Limb (tissue), 2 donors: ENCODE results near the gene FAM43B.

Experiments
- DNase-seq, 2 donors: peaks; one replicate each; pipeline ENCODE4 v3.0.0-alpha.2; 2016; ENCODE audit errors: extremely low spot score in 2 of 2

FAM43B gene

DNA sequence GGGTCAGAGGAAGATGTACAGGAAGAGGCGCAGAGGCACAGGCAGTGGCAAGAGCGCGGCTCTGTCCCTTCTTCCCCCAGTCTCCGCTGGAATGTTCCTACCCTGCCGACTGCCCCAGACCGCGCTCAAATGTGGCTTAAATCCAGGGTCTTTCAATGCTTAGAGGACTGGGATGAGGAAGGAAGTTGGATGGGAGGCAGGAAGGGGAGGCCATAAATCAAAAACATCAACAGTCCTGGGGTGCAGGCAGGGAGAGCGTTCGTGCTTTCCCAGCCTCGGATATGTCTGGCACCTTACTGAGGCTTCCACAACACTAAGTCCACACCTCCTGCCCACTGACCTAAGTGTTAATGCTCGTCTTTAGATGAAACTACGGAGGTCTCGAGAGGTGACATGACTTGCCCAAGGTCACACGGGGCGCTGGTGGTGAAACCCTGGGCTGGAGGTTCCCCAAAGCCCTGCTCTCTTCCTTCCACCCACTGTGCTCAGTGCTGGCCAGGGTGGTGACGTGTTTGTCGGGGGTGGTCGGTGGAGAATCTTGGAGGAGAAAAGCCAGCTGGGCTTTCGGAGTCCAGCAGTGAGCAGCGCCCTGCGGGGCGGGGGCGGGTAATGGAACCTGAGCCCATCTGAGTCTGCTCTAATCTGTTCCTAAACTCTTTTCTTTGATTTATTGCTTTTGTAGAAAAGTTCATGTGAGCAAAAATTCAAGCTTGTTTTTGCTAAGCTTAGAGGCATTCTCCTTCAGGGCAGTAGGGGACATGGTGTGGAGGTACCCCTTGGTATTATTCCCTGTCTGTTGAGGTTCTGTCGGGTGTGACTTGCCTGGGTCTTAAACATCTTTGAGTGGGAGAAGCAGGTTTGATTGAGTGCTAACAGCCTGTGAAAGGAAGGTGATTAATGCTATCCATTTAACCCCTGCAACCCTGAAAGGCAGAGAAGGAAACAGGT, 37.2 kb downstream of the FAM43B start:
- DNase-seq: peak; percentile 15 to 69

DNA sequence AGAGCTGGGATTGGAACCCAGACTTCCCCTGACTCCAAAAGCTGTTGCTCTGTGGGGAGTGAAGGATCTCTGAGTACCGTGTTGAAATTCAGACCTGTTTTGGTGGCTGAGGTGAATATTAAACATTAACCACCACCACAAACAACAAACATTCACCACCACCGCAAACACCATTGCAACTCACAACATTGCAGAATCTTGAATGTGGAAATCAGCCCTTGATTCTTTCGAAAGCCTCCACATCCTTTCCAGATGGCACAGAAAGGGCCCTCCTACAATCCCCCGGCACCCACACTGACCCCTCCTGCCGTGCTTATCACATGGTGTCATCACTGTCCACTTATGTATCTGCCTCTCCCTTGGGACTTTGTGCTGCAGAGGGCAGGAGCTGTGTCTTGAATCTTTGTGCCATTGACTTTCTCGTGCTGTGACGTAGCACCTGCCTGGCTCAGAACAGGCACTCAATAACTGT, 38.0 kb downstream of the FAM43B start:
- DNase-seq: no peak

DNA sequence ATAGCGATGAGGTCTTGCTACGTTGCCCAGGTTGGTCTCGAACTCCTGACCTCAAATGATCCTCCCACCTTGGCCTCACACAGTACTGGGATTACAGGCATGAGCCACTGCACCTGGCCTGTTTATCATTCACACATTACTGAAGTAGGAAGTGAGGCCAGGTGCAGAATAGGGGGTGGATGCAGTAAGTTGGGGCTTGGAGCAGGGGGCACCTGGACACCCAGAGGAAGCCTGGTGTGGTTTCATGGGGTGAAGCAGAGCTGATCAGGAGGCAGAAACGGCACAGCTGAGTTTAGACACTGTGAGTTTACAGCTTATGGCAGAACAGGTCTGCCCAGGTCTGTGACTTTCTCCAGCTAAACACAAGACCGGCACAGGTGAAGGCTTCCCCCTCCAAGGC, 41.4 kb downstream of the FAM43B start:
- no peak for DNase-seq

DNA sequence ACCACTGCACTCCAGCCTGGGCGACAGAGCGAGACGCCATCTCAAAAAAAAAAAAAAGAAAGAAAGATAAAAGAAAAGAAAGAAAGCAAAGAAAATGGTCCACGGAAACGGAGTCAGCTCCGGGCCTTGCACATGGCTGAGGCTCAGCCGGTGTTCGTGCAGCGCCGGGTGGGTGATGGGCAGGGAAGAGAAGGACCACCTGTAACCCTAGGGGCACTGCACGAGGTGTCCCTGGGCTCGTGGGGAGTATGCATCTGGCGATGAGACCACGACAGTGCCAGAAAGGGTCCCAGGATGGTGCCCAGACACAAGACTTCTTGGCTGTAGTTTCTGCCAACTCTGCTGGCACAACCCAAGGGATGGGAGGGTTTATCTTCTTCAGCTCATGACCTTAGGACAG, 42.4 kb downstream of the FAM43B start:
- DNase-seq: no peak

DNA sequence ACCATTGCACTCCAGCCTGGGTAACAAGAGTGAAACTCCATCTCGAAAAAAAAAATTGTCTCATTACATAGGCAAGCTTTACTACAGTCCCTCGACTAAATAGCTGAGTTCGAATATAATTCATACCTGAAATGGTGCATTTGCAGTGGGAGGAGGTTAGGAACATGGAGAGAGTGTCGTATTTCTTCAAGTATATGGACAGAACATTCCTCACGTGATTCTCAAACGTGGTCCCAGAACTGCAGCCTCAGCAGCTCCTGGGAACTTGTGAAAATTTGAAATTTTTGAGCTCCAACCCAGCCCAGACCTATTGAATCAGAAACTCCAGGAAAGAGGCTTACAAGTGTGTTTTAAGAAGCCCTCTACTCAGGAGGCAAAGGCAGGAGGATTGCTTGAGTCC, 43.7 kb downstream of the FAM43B start:
- no peak for DNase-seq

DNA sequence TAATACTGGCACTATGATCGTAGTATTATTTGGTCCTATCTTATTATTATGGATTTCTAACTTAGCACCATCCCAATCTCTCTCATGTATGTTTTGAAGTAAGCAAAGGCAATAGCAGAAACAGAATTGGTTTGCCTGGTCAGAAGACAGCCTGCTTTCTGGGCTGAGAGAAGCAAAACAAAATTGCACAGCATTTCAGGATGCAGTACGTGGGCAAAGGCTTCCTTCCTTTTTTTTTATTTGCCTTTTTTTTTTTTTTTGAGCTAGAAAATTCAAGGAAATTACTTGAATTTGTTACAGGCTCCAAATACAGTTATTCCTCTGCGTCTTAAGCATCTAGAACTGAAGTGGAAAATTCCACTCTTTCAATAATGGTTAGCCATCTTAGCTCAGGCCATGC, 45.3 kb downstream of the FAM43B start:
- DNase-seq: no peak

DNA sequence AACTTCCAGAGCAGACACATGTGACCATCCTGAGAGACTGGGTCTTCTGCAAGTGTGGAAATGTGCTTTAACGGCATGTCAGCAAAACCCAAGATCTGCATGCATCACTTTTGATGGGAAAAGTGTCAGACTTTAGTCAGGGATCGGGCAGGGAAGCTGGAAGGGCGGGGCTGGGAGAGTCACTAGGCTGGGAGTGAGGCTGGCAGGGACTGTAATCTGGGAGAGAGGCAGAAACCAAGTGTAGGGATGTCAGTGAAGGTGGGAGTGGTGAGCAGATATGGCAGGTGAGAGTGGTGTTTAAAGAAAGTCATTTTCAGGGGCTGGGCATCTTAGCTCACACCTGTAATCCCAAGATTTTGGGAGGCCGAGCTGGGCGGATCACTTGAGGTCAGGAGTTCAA, 47.8 kb downstream of the FAM43B start:
- no peak for DNase-seq

DNA sequence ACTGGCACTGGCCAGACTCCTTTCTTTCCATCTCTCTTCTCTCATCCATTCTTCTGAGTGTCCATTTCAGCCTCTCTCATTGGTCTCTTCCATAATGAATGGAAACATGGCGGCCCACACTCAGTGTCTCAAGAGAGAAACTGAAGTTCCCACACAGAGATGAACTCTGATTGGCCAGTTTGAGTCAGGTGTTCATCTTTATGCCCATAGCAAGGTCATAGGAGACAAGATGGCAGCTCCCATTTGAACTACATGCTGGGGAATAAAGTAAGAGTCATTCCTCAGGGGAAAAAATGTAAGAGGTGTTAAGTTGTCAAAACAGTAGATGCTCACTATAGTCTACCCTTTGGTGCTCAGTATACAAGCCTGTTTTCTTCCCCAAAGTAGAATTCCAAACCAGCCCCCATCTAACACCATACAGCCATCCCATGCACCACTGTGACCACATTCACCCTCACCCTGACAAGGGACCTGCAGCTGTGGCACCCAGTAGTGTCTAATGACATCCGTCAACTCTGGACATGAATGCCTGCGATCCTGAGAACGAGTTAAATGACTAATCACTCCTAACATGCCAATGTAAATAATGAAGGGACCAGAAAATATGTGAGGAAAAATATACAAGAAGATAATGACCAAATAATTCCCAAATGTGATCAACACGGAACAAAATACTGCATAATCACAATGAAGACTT, 48.9 kb downstream of the FAM43B start:
- no peak for DNase-seq

DNA sequence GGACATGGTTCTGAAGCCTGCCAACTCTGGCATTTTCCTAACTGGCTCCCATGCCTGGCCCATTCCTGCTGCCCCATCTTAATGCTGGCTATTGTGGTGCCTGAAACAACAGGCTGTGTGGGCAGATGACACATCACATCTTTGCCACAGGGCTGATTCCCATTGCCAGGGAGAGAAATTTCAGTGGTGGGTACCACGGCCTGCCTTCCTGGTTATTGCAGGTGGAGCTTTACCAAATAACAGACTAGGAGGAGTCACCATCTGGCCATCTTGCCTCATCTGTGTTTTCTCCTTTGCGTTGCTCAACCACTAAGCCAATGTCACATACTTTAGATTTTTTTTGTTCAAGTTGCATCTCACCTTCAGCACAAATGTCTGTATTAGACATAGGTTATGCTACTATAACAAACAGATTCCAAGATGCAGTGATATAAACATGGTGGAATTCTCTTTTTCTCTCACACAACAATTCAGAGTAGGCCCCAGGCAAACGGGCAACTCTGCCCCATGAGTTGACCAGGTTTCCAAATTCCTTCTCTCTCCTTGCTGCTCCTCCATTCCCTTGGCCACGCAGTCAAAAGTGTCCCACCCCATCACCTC, 50.6 kb downstream of the FAM43B start:
- DNase-seq: no peak

DNA sequence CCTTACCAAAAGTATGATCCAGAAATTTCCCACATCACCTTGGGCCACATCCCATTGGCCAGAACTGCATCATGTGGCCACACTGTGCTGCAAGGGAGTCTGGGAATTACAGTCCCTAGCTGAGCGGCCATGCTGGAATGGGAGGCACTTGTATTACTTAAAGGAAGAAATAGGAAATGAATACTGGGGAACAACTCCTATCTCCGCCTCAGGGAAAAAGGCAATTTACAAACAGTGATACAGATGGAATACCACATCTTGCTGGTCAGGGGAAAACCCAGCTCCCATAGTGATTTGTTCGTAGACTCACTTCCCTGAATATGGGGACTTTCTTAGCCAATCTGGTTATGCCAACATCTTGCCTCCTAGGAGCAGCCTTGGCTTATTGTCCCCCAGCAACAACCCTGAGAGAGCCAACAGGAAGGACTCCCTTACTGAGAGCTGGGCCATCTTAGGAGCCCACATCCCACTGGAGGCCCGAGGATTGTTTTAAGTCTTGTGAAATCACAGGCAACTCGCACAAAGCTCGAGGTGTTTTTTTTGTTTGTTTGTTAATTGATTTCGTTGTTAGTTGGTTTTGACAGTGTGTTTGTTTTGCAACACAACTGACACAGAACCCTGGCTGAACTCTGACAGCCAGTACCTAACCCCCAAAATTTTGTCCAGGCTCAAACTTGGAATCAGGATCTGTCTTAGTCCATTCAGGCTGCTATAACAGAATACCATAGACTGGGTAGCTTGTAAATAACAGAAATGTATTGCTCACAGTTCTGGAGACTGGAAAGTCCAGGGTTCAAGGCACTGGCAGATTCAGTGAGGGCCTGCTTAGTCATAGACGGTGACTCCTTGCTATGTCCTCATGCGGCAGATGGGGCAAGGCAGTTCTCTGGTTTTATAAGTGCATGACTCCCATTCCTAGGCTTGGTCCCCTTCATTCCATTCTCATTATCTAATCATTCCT, 51.4 kb downstream of the FAM43B start:
- DNase-seq: no peak
